SK-N-MC (cell line): Measurements from ENCODE around the gene CDC34.
A peak's percentile ranks its signal among the peaks of the same experiment; 100 is the strongest.

Experiments used
- DNase-seq: peaks from one replicate; pipeline ENCODE4 v3.0.0-alpha.2; 2011; ENCODE audit warnings: low read depth, low spot score
- H3K27ac ChIP-seq: fragments of 200-600 bp; sonication (generic); 2 replicates; pipeline ENCODE4 v1.5.1; 2016; ENCODE audit warnings: mixed run types
- H3K36me3 ChIP-seq: fragments of 200-600 bp; sonication (generic); 2 replicates; pipeline ENCODE4 v1.6.1; 2017; ENCODE audit warnings: antibody characterized with exemption, low read length, mixed read lengths; ENCODE audit not compliant: insufficient read depth
- H3K4me3 ChIP-seq: fragments of 200-600 bp; sonication (generic); 2 replicates; pipeline ENCODE4 v1.5.1; 2016
- H3K9ac ChIP-seq: fragments of 200-600 bp; sonication (generic); 2 replicates; pipeline ENCODE4 v1.8.0; 2017; ENCODE audit warnings: mixed run types, mixed read lengths; ENCODE audit not compliant: insufficient read length
- H3K9me3 ChIP-seq: fragments of 200-600 bp; sonication (generic); 2 replicates; pipeline ENCODE4 v1.6.1; 2017; ENCODE audit warnings: low read depth, mild to moderate bottlenecking, antibody characterized with exemption, low read length, moderate library complexity, mixed read lengths
- EZH2 ChIP-seq: fragments of 200-600 bp; sonication (generic); IDR thresholded peaks from one replicate; pipeline ENCODE4 v1.6.1; 2017; ENCODE audit warnings: antibody characterized with exemption
- FOXP2 ChIP-seq: optimal IDR thresholded peaks from 2 replicates; pipeline ENCODE3; 2011; ENCODE audit warnings: mild to moderate bottlenecking, moderate library complexity; ENCODE audit not compliant: insufficient read depth; ENCODE audit errors: extremely low read length, control extremely low read depth
- POLR2AphosphoS5 ChIP-seq: IDR thresholded peaks from 2 replicates; pipeline ENCODE4 v1.6.1; 2012; ENCODE audit warnings: mild to moderate bottlenecking, low read depth, low read length, borderline replicate concordance

CDC34 gene, protein sequence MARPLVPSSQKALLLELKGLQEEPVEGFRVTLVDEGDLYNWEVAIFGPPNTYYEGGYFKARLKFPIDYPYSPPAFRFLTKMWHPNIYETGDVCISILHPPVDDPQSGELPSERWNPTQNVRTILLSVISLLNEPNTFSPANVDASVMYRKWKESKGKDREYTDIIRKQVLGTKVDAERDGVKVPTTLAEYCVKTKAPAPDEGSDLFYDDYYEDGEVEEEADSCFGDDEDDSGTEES

GRCh38 chr19:531753-532560 lies at the start of gene CDC34:
CDC34 (plus strand) TSS chr19:531760; CDS start chr19:531932, 172 bp downstream.
- H3K36me3 ChIP-seq = peaks cover 11% of the 10 kb centered on the region; the same call in 1 of the 2 replicates
- DNase-seq = no peak
- peak within 1 kb of the TSS; percentile 92 for H3K4me3 ChIP-seq
- H3K9me3 ChIP-seq = no peaks in the 10 kb centered on the region
- TF ChIP-seq FOXP2 (no peak), EZH2 (no peak)
- peak within 1 kb of the TSS; percentile 81 for H3K27ac ChIP-seq
- peak within 1 kb of the TSS; percentile 91 for H3K9ac ChIP-seq

DNA sequence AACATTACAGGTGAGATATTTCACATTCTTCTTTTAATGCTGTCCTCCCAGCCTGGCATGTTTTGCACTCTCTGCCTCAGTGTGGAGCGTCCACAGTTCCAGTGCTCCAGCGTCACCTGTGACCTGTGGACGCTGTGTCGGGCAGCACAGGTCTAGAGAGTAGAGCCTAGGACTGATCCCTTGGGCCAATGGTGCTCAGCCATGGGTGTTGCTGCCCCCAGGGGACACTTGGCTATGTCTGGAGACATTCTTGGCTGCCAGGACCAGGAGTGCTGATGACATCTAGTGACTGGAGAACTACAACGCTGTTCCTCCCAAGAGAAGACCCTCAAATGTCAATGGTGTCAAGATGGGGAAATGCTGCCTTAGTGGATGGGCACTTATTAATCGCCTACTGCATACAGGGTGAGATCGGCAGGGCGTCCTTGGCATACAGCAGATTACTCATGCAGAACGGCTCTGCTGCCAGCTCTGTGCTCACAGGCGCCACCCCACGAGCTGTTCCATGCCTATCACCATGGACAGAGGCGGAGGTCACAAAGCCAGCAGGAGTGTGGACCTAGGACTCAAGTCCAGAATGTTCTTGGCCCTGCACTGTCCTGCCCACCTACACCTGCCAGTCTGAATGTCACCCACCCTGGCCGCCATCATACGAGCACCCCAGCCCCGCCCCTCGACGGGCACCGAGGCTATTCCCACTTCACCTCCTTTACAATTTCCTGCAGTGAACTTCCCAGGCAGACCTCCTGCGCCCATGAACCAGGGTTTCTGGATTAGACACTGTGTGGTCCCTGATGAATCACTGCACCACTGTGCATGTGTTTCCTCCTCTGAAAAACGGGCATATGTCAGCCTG lies 49.1 kb upstream of the CDC34 start:
- TF ChIP-seq EZH2 = no peak
- no peak for TF ChIP-seq FOXP2
- no peak for TF ChIP-seq POLR2AphosphoS5
- no peak overlapping the region for H3K27ac ChIP-seq
- H3K9me3 ChIP-seq = no peaks in the 10 kb centered on the region

DNA sequence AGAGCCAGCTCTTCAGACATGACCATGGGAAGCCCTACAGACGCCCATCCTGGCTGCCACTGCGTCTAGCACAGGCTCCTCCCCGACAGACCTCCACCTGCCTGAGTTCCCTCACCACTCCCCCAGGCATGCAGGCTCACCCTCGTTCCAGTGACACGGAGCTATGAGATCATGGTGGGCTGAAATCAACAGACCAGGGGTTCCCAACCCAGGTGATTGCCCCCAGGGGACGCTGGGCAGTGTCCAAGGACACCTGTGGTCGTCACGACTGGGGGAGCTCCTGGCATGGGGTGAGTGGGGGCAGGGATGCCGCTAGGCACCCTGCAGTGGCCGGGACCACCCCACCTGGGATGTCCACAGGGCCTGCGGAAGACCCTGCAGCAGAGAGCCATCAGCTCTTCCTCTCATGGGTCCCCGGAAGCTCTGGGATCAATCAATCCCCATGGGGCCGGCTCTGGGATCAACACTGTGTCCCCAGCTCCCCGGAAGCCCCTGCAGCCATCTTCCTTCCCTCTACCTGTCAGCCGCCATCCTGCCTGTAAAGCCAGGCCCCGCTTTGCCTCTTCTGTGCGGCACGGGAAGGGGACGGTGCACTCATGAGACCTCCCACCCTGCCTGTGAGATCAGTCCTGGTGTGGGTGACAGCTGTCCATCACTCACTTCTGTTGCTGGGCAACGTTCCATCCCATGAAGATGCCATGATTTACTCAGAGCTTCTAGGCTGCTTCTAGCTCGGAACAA lies 48.1 kb upstream of the CDC34 start:
- no peak for TF ChIP-seq FOXP2
- no peak for TF ChIP-seq EZH2
- TF ChIP-seq POLR2AphosphoS5 = no peak
- Histone ChIP-seq H3K4me3 (no peak overlapping the region), H3K9ac (no peak overlapping the region), H3K9me3 (no peaks in the 10 kb centered on the region), H3K27ac (no peak overlapping the region), H3K36me3 (no peaks in the 10 kb centered on the region)
- no peak for DNase-seq

More for the DNA sequence above, 49.1 kb upstream of the CDC34 start:
- no peak for DNase-seq
- Histone ChIP-seq H3K9ac (no peak overlapping the region), H3K4me3 (no peak overlapping the region), H3K36me3 (no peaks in the 10 kb centered on the region)

GRCh38 chr19:484494-484893 lies 47.1 kb upstream of the CDC34 start:
- no peaks in the 10 kb centered on the region for H3K36me3 ChIP-seq
- DNase-seq = no peak
- no peak overlapping the region for H3K4me3 ChIP-seq
- H3K27ac ChIP-seq = no peak overlapping the region
- H3K9me3 ChIP-seq = no peaks in the 10 kb centered on the region
- no peak overlapping the region for H3K9ac ChIP-seq
- TF ChIP-seq EZH2 (no peak), FOXP2 (no peak), POLR2AphosphoS5 (no peak)

- Histone ChIP-seq H3K27ac (no peak overlapping the region), H3K4me3 (no peak overlapping the region), H3K9ac (no peak overlapping the region), H3K9me3 (no peaks in the 10 kb centered on the region), H3K36me3 (no peaks in the 10 kb centered on the region)
- DNase-seq = no peak
- TF ChIP-seq EZH2 (no peak), FOXP2 (no peak), POLR2AphosphoS5 (no peak; the same call in 1 of the 2 replicates)
Measured at GRCh38 chr19:485077-485476, 46.5 kb upstream of the CDC34 start.

- no peak for DNase-seq
- H3K36me3 ChIP-seq = no peaks in the 10 kb centered on the region
- no peak overlapping the region for H3K27ac ChIP-seq
- no peaks in the 10 kb centered on the region for H3K9me3 ChIP-seq
- H3K4me3 ChIP-seq = no peak overlapping the region
- no peak for TF ChIP-seq POLR2AphosphoS5
- no peak for TF ChIP-seq EZH2
- TF ChIP-seq FOXP2 = no peak
- H3K9ac ChIP-seq = no peak overlapping the region
Measured at GRCh38 chr19:485583-486236, 45.9 kb upstream of the CDC34 start.

GRCh38 chr19:488505-489417 lies 42.8 kb upstream of the CDC34 start:
- Histone ChIP-seq H3K27ac (peak overlapping the region; percentile 90), H3K4me3 (peak overlapping the region; percentile 93), H3K9ac (peak overlapping the region; percentile 98), H3K9me3 (no peaks in the 10 kb centered on the region), H3K36me3 (no peaks in the 10 kb centered on the region)
- no peak for TF ChIP-seq EZH2
- TF ChIP-seq POLR2AphosphoS5 = peak; percentile 82
- no peak for TF ChIP-seq FOXP2
- DNase-seq = no peak
